HL-60 (cell line): ENCODE data around the gene DROSHA.
"Not testable (repeated sequence)": the region's sequence is repeated elsewhere in the genome, so short reads cannot be mapped to it uniquely, and the experiment has no call there.

Source experiments
- DNase-seq, 2 experiments: peaks; one replicate each; pipeline ENCODE4 v3.0.0-alpha.2; 2010 to 2020; ENCODE audit warnings: low read depth in 1 of 2, low spot score in 1 of 2
- H3K27ac ChIP-seq: fragments of 250-450 bp; sonication (Bioruptor Pico); replicated peaks from 2 replicates; pipeline ENCODE4 v1.5.1; 2020; ENCODE audit warnings: mild to moderate bottlenecking, moderate library complexity
- H3K27me3 ChIP-seq: fragments of 250-450 bp; sonication (Bioruptor Pico); 2 replicates; pipeline ENCODE4 v1.5.1; 2021; ENCODE audit warnings: mild to moderate bottlenecking, moderate library complexity; ENCODE audit not compliant: insufficient read depth, poor library complexity, severe bottlenecking
- H3K4me3 ChIP-seq: replicated peaks from 2 replicates; pipeline ENCODE4 v1.5.1; 2011; ENCODE audit warnings: mild to moderate bottlenecking, control low read depth, low read length; ENCODE audit not compliant: insufficient read depth
- CTCF ChIP-seq: IDR thresholded peaks from one replicate; pipeline ENCODE4 v1.5.1; 2011; ENCODE audit warnings: low read length, control low read depth, inconsistent platforms; ENCODE audit not compliant: insufficient read depth
- GABPA ChIP-seq: IDR thresholded peaks from 2 replicates; pipeline ENCODE4 v1.6.1; 2012; ENCODE audit warnings: low read depth
- POLR2AphosphoS5 ChIP-seq: IDR thresholded peaks from 2 replicates; pipeline ENCODE4 v1.6.1; 2012; ENCODE audit warnings: low read depth
- REST ChIP-seq: IDR thresholded peaks from 2 replicates; pipeline ENCODE4 v1.6.1; 2012; ENCODE audit warnings: low read depth; ENCODE audit not compliant: insufficient replicate concordance
- SPI1 ChIP-seq: IDR thresholded peaks from 2 replicates; pipeline ENCODE4 v1.6.1; 2012; ENCODE audit warnings: low read depth, mild to moderate bottlenecking, borderline replicate concordance

The DROSHA gene

GRCh38 chr5:31362529-31362900 is 169.4 kb downstream of the DROSHA start:
- TF ChIP-seq POLR2AphosphoS5 (no peak), CTCF (no peak)
- Histone ChIP-seq H3K27me3 (no peaks in the 10 kb centered on the region), H3K4me3 (no peak overlapping the region), H3K27ac (no peak overlapping the region)
- no peak for DNase-seq

GRCh38 chr5:31361704-31362528 is 170.0 kb downstream of the DROSHA start:
- not testable (repeated sequence) for H3K4me3 ChIP-seq, H3K27ac ChIP-seq, H3K27me3 ChIP-seq, DNase-seq

- H3K27ac ChIP-seq = no peak overlapping the region
- H3K4me3 ChIP-seq = no peak overlapping the region
- no peak for DNase-seq
- H3K27me3 ChIP-seq = no peaks in the 10 kb centered on the region
- TF ChIP-seq SPI1 = no peak
- TF ChIP-seq POLR2AphosphoS5 = no peak
- TF ChIP-seq CTCF = no peak
- TF ChIP-seq REST = no peak
- TF ChIP-seq GABPA = no peak
Measured at GRCh38 chr5:31361234-31361633, 170.7 kb downstream of the DROSHA start.

- H3K4me3 ChIP-seq = no peak overlapping the region
- no peak overlapping the region for H3K27ac ChIP-seq
- H3K27me3 ChIP-seq = no peaks in the 10 kb centered on the region
- TF ChIP-seq GABPA = no peak
- no peak for TF ChIP-seq SPI1
- TF ChIP-seq CTCF = no peak
- no peak for TF ChIP-seq POLR2AphosphoS5
- TF ChIP-seq REST = no peak
- DNase-seq = no peak
Measured at GRCh38 chr5:31359839-31360238, 172.1 kb downstream of the DROSHA start.
